Measurements from ENCODE around the gene FAM180B.
A peak's percentile ranks its signal among the peaks of the same experiment; 100 is the strongest.

Gene FAM180B

GRCh38 chr11:47570651-47571356 lies 15.7 kb upstream of the FAM180B start:
- DNase-seq, result no peak

GRCh38 chr11:47571357-47571729 lies 15.1 kb upstream of the FAM180B start:
- DNase-seq, result no peak

GRCh38 chr11:47571895-47572294 lies 14.6 kb upstream of the FAM180B start:
- DNase-seq, result no peak

- DNase-seq, result no peak
Measured at GRCh38 chr11:47572715-47573255, 13.7 kb upstream of the FAM180B start.

- DNase-seq, result no peak
Measured at GRCh38 chr11:47573321-47573720, 13.2 kb upstream of the FAM180B start.

GRCh38 chr11:47577460-47578041 lies 8.9 kb upstream of the FAM180B start:
- no peak for DNase-seq

- peak; percentile 92 for DNase-seq
Measured at GRCh38 chr11:47578524-47579494, 7.7 kb upstream of the FAM180B start, which contains the start of the genes KBTBD4 and NDUFS3. Gene KBTBD4 (minus strand): TSS chr11:47578970. CDS start chr11:47578951, 19 bp downstream. Gene NDUFS3 (plus strand): TSS chr11:47579074. CDS start chr11:47579092, 18 bp downstream.

- no peak for DNase-seq
Measured at GRCh38 chr11:47583844-47584243, 2.6 kb upstream of the FAM180B start.

- no peak for DNase-seq
Measured at GRCh38 chr11:47587039-47587716, 700 bp downstream of the FAM180B start.

- DNase-seq, result no peak
Measured at GRCh38 chr11:47587723-47588326, 1.3 kb downstream of the FAM180B start.

GRCh38 chr11:47589118-47589517 lies 2.6 kb downstream of the FAM180B start:
- no peak for DNase-seq

GRCh38 chr11:47589584-47589976 lies 3.1 kb downstream of the FAM180B start:
- DNase-seq, result no peak

- DNase-seq, result no peak
Measured at GRCh38 chr11:47589977-47590861, 3.7 kb downstream of the FAM180B start.

GRCh38 chr11:47591764-47592163 lies 5.3 kb downstream of the FAM180B start:
- DNase-seq, result no peak

- DNase-seq, result no peak
Measured at GRCh38 chr11:47592251-47592650, 5.8 kb downstream of the FAM180B start.

GRCh38 chr11:47592970-47593369 lies 6.5 kb downstream of the FAM180B start:
- no peak for DNase-seq

- DNase-seq, result no peak
Measured at GRCh38 chr11:47593492-47593933, 7.0 kb downstream of the FAM180B start.

GRCh38 chr11:47593934-47594855 lies 7.7 kb downstream of the FAM180B start, which contains the start of gene C1QTNF4:
Gene C1QTNF4 (minus strand): TSS chr11:47594411. CDS start chr11:47590810, 3,601 bp downstream.
- DNase-seq, result no peak

- DNase-seq, result no peak
Measured at GRCh38 chr11:47595029-47595428, 8.6 kb downstream of the FAM180B start.

- DNase-seq, result no peak
Measured at GRCh38 chr11:47595967-47596366, 9.5 kb downstream of the FAM180B start.
